Naive B cell (primary cell): ENCODE results near the gene AOC3. TPM values are rescaled to one million over a fixed set of nuclear protein-coding genes. Genes with fewer than 3 reads are reported as not detected.

Source experiments
- ATAC-seq, 2 donors: fragments of 150-1000 bp; cut with Tn5 transposase; 2 replicates each; pipeline ENCODE4 v1.10.0; 2021; ENCODE audit warnings: low read depth in 2 of 2, mild to moderate bottlenecking in 2 of 2, moderate library complexity in 2 of 2
- DNase-seq: peaks from one replicate; pipeline ENCODE4 v3.0.0; 2022
- H3K27ac Mint-ChIP-seq, 6 donors: one replicate each; pipeline ENCODE4 v1.8.0; 2020 to 2022; ENCODE audit warnings: mild to moderate bottlenecking in 6 of 6, mixed read lengths in 6 of 6, moderate library complexity in 5 of 6, inconsistent platforms in 2 of 6
- H3K27me3 Mint-ChIP-seq, 3 donors: one replicate each; pipeline ENCODE4 v1.8.0; 2021 to 2022; ENCODE audit warnings: mixed read lengths in 3 of 3, mild to moderate bottlenecking in 1 of 3
- H3K36me3 Mint-ChIP-seq, 2 donors: one replicate each; pipeline ENCODE4 v1.8.0; 2020 to 2022; ENCODE audit warnings: mixed read lengths in 2 of 2, inconsistent platforms in 1 of 2, mild to moderate bottlenecking in 1 of 2
- H3K4me1 Mint-ChIP-seq, 3 donors: one replicate each; pipeline ENCODE4 v1.8.0; 2020 to 2022; ENCODE audit warnings: mixed read lengths in 3 of 3, inconsistent platforms in 1 of 3, mild to moderate bottlenecking in 1 of 3, moderate library complexity in 1 of 3
- H3K4me3 Mint-ChIP-seq, 8 donors: one replicate each; pipeline ENCODE4 v1.8.0; 2020 to 2022; ENCODE audit warnings: mild to moderate bottlenecking in 8 of 8, mixed read lengths in 8 of 8, moderate library complexity in 8 of 8, inconsistent platforms in 2 of 8
- H3K9me3 Mint-ChIP-seq, 7 donors: one replicate each; pipeline ENCODE4 v1.8.0; 2020 to 2022; ENCODE audit warnings: mixed read lengths in 7 of 7, mild to moderate bottlenecking in 5 of 7, inconsistent platforms in 2 of 7, moderate library complexity in 1 of 7
- polyA plus RNA-seq, 6 donors: library from polyadenylated mRNA; unstranded; fragments of 300-500 nt; fragmentation: Illumina TruSeq; gene quantifications; one replicate each; pipeline ENCODE4 v1.2.3, GENCODE V29; 2021; ENCODE audit warnings: low read depth in 6 of 6

Gene AOC3
- not detected for polyA plus RNA-seq

DNA sequence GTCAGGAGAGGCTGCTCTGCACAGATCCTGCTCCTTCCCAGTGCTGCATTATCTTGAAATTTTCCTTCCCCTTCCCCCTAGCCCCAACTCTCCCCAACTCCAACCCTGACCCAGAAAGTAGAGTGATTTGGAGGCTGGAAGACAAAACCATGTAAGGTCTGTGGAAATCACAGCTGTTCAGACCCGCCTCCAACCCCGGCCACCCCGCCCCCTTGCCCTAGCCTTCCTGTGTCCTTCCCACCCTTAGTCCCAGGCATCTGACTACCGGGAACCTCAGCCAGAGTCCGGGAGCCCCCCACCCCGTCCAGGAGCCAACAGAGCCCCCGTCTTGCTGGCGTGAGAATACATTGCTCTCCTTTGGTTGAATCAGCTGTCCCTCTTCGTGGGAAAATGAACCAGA, at the start of gene AOC3:
Gene AOC3, plus strand, starts transcription at position 246 of the 400 bp plus-strand sequence. Its CDS starts 145 bp downstream, at position 391.
- no peak for DNase-seq
- ATAC-seq, result no peak
- H3K36me3 Mint-ChIP-seq, result no peaks in the 10 kb centered on the region

GRCh38 chr17:42803074-42803883, 47.7 kb upstream of the AOC3 start:
- H3K4me3 Mint-ChIP-seq, result no peak overlapping the region
- no peaks in the 10 kb centered on the region for H3K9me3 Mint-ChIP-seq
- no peak for ATAC-seq
- H3K4me1 Mint-ChIP-seq, result peaks cover 5 to 8% (median 6%) of the 10 kb centered on the region in 3 donors
- no peak for DNase-seq
- H3K27me3 Mint-ChIP-seq, result peaks cover 0 to 5% (median 0%) of the 10 kb centered on the region in 3 donors
- no peaks in the 10 kb centered on the region for H3K36me3 Mint-ChIP-seq
- peak overlapping the region in 2 of 6 donors; percentile 39 to 76 for H3K27ac Mint-ChIP-seq

More for the DNA sequence above, at the start of gene AOC3:
- H3K9me3 Mint-ChIP-seq, result no peaks in the 10 kb centered on the region
- peaks cover 2 to 6% (median 3%) of the 10 kb centered on the region in 3 donors for H3K4me1 Mint-ChIP-seq
- H3K4me3 Mint-ChIP-seq, result no peak within 1 kb of the TSS
- peaks cover 0 to 6% (median 0%) of the 10 kb centered on the region in 3 donors for H3K27me3 Mint-ChIP-seq
- H3K27ac Mint-ChIP-seq, result peak within 1 kb of the TSS in 3 of 6 donors; percentile 22 to 74 (median 49)

- ATAC-seq, result no peak
- no peak overlapping the region for H3K4me3 Mint-ChIP-seq
- no peaks in the 10 kb centered on the region for H3K27me3 Mint-ChIP-seq
- no peaks in the 10 kb centered on the region for H3K9me3 Mint-ChIP-seq
- no peak for DNase-seq
- H3K4me1 Mint-ChIP-seq, result no peaks in the 10 kb centered on the region
- H3K27ac Mint-ChIP-seq, result peak overlapping the region in 1 of 6 donors; percentile 47
- no peaks in the 10 kb centered on the region for H3K36me3 Mint-ChIP-seq
Observed at GRCh38 chr17:42804918-42805367, 46.1 kb upstream of the AOC3 start.

- DNase-seq (no peak), ATAC-seq (no peak)
- Mint-ChIP-seq H3K9me3 (no peaks in the 10 kb centered on the region), H3K27ac (no peak overlapping the region), H3K36me3 (peaks cover 5 to 7% of the 10 kb centered on the region in 2 donors), H3K4me3 (no peak overlapping the region), H3K27me3 (no peaks in the 10 kb centered on the region), H3K4me1 (no peaks in the 10 kb centered on the region)
Observed at GRCh38 chr17:42806249-42806648, 44.8 kb upstream of the AOC3 start.

DNA sequence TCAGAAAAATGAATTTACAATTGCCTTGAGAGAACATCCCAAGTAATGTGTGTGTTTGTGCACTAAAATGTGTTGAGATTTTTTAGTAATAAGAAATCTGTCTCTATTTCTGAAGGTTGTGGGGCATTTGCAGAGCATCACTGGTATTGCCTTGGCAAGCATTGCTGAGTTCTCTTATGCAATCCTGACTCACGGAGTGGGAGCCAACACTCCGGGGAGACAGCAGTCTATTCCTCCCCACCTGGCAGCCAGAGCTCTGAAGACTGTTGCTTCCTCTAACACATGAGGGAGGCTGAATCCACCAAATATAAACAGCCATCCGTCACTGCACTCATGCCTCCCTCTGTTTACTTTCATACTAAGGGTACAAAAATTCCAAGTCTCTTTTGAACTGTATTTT, 41.7 kb upstream of the AOC3 start:
- H3K27ac Mint-ChIP-seq, result peak overlapping the region in 1 of 6 donors; percentile 27
- peaks cover 13 to 14% of the 10 kb centered on the region in 2 donors for H3K36me3 Mint-ChIP-seq
- no peaks in the 10 kb centered on the region for H3K9me3 Mint-ChIP-seq
- no peak overlapping the region for H3K4me3 Mint-ChIP-seq
- H3K4me1 Mint-ChIP-seq, result no peaks in the 10 kb centered on the region
- H3K27me3 Mint-ChIP-seq, result no peaks in the 10 kb centered on the region
- no peak for ATAC-seq
- DNase-seq, result no peak

GRCh38 chr17:42814633-42815399, 36.2 kb upstream of the AOC3 start:
- Mint-ChIP-seq H3K36me3 (peaks cover 28 to 42% of the 10 kb centered on the region in 2 donors), H3K27ac (no peak overlapping the region), H3K4me3 (no peak overlapping the region), H3K4me1 (peaks cover 0 to 15% (median 1%) of the 10 kb centered on the region in 3 donors), H3K9me3 (no peaks in the 10 kb centered on the region), H3K27me3 (no peaks in the 10 kb centered on the region)
- DNase-seq (no peak), ATAC-seq (no peak)

GRCh38 chr17:42817866-42818265, 33.1 kb upstream of the AOC3 start:
- H3K4me1 Mint-ChIP-seq, result peaks cover 12 to 24% (median 16%) of the 10 kb centered on the region in 3 donors
- no peaks in the 10 kb centered on the region for H3K27me3 Mint-ChIP-seq
- H3K36me3 Mint-ChIP-seq, result peaks cover 23 to 36% of the 10 kb centered on the region in 2 donors
- H3K27ac Mint-ChIP-seq, result peak overlapping the region in 2 of 6 donors; percentile 48 to 50
- ATAC-seq (no peak), DNase-seq (no peak)
- H3K9me3 Mint-ChIP-seq, result no peaks in the 10 kb centered on the region
- no peak overlapping the region for H3K4me3 Mint-ChIP-seq

GRCh38 chr17:42818379-42818778, 32.6 kb upstream of the AOC3 start:
- Mint-ChIP-seq H3K4me1 (peaks cover 12 to 24% (median 20%) of the 10 kb centered on the region in 3 donors), H3K4me3 (peak overlapping the region in 2 of 8 donors; percentile 3 to 20), H3K27me3 (no peaks in the 10 kb centered on the region)

GRCh38 chr17:42819939-42820535, 31.0 kb upstream of the AOC3 start:
- Mint-ChIP-seq H3K27ac (peak overlapping the region in 2 of 6 donors; percentile 12 to 28), H3K4me3 (peak overlapping the region in 3 of 8 donors; percentile 9 to 71 (median 47)), H3K4me1 (peaks cover 24 to 37% (median 30%) of the 10 kb centered on the region in 3 donors), H3K27me3 (no peaks in the 10 kb centered on the region), H3K36me3 (peaks cover 10 to 30% of the 10 kb centered on the region in 2 donors), H3K9me3 (no peaks in the 10 kb centered on the region)
- peak; percentile 34 to 37 for ATAC-seq
- peak; percentile 47 for DNase-seq

More at GRCh38 chr17:42818379-42818778, 32.6 kb upstream of the AOC3 start:
- peak overlapping the region in 5 of 6 donors; percentile 48 to 78 (median 50) for H3K27ac Mint-ChIP-seq
- ATAC-seq (no peak), DNase-seq (no peak)
- H3K36me3 Mint-ChIP-seq, result peaks cover 23 to 36% of the 10 kb centered on the region in 2 donors
- no peaks in the 10 kb centered on the region for H3K9me3 Mint-ChIP-seq

- Mint-ChIP-seq H3K4me3 (peak overlapping the region in 1 of 8 donors; percentile 73), H3K9me3 (no peaks in the 10 kb centered on the region), H3K27ac (no peak overlapping the region), H3K36me3 (peaks cover 6 to 19% of the 10 kb centered on the region in 2 donors), H3K4me1 (peaks cover 24 to 39% (median 26%) of the 10 kb centered on the region in 3 donors), H3K27me3 (no peaks in the 10 kb centered on the region)
- ATAC-seq (no peak), DNase-seq (no peak)
Observed at GRCh38 chr17:42821176-42821575, 29.8 kb upstream of the AOC3 start.

GRCh38 chr17:42827472-42827871, 23.5 kb upstream of the AOC3 start:
- Mint-ChIP-seq H3K4me1 (peaks cover 17 to 32% (median 20%) of the 10 kb centered on the region in 3 donors), H3K27ac (no peak overlapping the region), H3K36me3 (no peaks in the 10 kb centered on the region), H3K9me3 (no peaks in the 10 kb centered on the region), H3K4me3 (peak overlapping the region in 1 of 8 donors; percentile 52), H3K27me3 (no peaks in the 10 kb centered on the region)
- ATAC-seq (no peak), DNase-seq (no peak)

GRCh38 chr17:42830971-42831370, 20.0 kb upstream of the AOC3 start:
- H3K36me3 Mint-ChIP-seq, result no peaks in the 10 kb centered on the region
- DNase-seq (no peak), ATAC-seq (no peak)
- peaks cover 20 to 32% (median 25%) of the 10 kb centered on the region in 3 donors for H3K4me1 Mint-ChIP-seq
- peak overlapping the region in 4 of 8 donors; percentile 21 to 97 (median 39) for H3K4me3 Mint-ChIP-seq
- H3K9me3 Mint-ChIP-seq, result no peaks in the 10 kb centered on the region
- no peaks in the 10 kb centered on the region for H3K27me3 Mint-ChIP-seq
- peak overlapping the region in 3 of 6 donors; percentile 10 to 60 (median 44) for H3K27ac Mint-ChIP-seq
